CD4-positive, CD25-positive, alpha-beta regulatory T cell (primary cell): ENCODE data around the gene USP32. TPM values are rescaled to one million over a fixed set of nuclear protein-coding genes. Genes with fewer than 3 reads are reported as not detected.

Source experiments
- ATAC-seq, 2 donors: fragments of 150-1000 bp; cut with Tn5 transposase; one replicate each; pipeline ENCODE4 v1.10.0; 2021; ENCODE audit warnings: low read depth in 2 of 2, moderate number of reproducible peaks in 2 of 2, moderate library complexity in 1 of 2
- DNase-seq, 3 donors: peaks; one replicate each; pipeline versions ENCODE4 v3.0.0 to v3.0.0-alpha.2; 2012 to 2022; ENCODE audit warnings: mixed read lengths in 1 of 3
- H3K27ac ChIP-seq: one replicate; pipeline ENCODE4 v1.7.0; 2013; ENCODE audit warnings: mild to moderate bottlenecking, low read length; ENCODE audit not compliant: insufficient read depth, poor library complexity, severe bottlenecking
- H3K27me3 ChIP-seq: one replicate; pipeline ENCODE4 v1.7.0; 2013; ENCODE audit warnings: low read length; ENCODE audit not compliant: control insufficient read depth, insufficient read depth
- H3K36me3 ChIP-seq: one replicate; pipeline ENCODE4 v1.7.0; 2013; ENCODE audit warnings: mild to moderate bottlenecking, low read length, moderate library complexity; ENCODE audit not compliant: control insufficient read depth, insufficient read depth
- H3K4me1 ChIP-seq: 2 replicates; pipeline ENCODE4 v1.7.0; 2013; ENCODE audit warnings: mild to moderate bottlenecking, low read length; ENCODE audit not compliant: insufficient read depth, control insufficient read depth, poor library complexity, severe bottlenecking
- H3K4me3 ChIP-seq: one replicate; pipeline ENCODE4 v1.7.0; 2013; ENCODE audit warnings: low read depth, mild to moderate bottlenecking, low read length, moderate library complexity
- H3K9me3 ChIP-seq, 2 experiments: 1 replicate in 1 of 2; 2 replicates in 1 of 2; pipeline ENCODE4 v1.7.0; 2013; ENCODE audit warnings: low read length in 2 of 2, mild to moderate bottlenecking in 1 of 2, moderate library complexity in 1 of 2; ENCODE audit not compliant: control insufficient read depth in 2 of 2
- H3K27ac Mint-ChIP-seq, 3 donors: one replicate each; pipeline ENCODE4 v1.8.0; 2020 to 2022; ENCODE audit warnings: mild to moderate bottlenecking in 3 of 3, mixed read lengths in 3 of 3, moderate library complexity in 2 of 3
- H3K27me3 Mint-ChIP-seq: one replicate; pipeline ENCODE4 v1.8.0; 2022; ENCODE audit warnings: mild to moderate bottlenecking, mixed read lengths
- H3K36me3 Mint-ChIP-seq: one replicate; pipeline ENCODE4 v1.8.0; 2020; ENCODE audit warnings: mixed read lengths
- H3K4me1 Mint-ChIP-seq, 4 donors: one replicate each; pipeline ENCODE4 v1.8.0; 2020 to 2022; ENCODE audit warnings: mixed read lengths in 4 of 4, mild to moderate bottlenecking in 1 of 4
- H3K4me3 Mint-ChIP-seq, 4 donors: one replicate each; pipeline ENCODE4 v1.8.0; 2020 to 2022; ENCODE audit warnings: mild to moderate bottlenecking in 4 of 4, mixed read lengths in 4 of 4, moderate library complexity in 3 of 4
- H3K9me3 Mint-ChIP-seq, 7 donors: one replicate each; pipeline ENCODE4 v1.8.0; 2020 to 2022; ENCODE audit warnings: mixed read lengths in 7 of 7, mild to moderate bottlenecking in 3 of 7, moderate library complexity in 2 of 7
- polyA plus RNA-seq, 4 donors: library from polyadenylated mRNA; unstranded; fragments of 300-500 nt; fragmentation: Illumina TruSeq; gene quantifications; one replicate each; pipeline ENCODE4 v1.2.3, GENCODE V29; 2021
- total RNA-seq: library from RNA; stranded (reverse); gene quantifications from one replicate; pipeline ENCODE4 v1.2.3, GENCODE V29; 2022

USP32 gene
- total and polyA plus RNA-seq, 5 donors from 2014 or later = 6.1 to 47.0 (median 7.5) TPM

- H3K4me3 ChIP-seq = no peak overlapping the region
- DNase-seq (peak in 1 of 3 donors; percentile 67), ATAC-seq (peak; percentile 51 to 67)
- peaks cover 5 to 33% (median 16%) of the 10 kb centered on the region in 4 donors for H3K4me1 Mint-ChIP-seq
- no peaks in the 10 kb centered on the region for H3K36me3 Mint-ChIP-seq
- peak overlapping the region in 2 of 3 donors; percentile 60 to 79 for H3K27ac Mint-ChIP-seq
- H3K27me3 ChIP-seq = no peaks in the 10 kb centered on the region
- peaks cover 14% of the 10 kb centered on the region for H3K4me1 ChIP-seq
- H3K9me3 Mint-ChIP-seq = peaks cover 0 to 4% (median 0%) of the 10 kb centered on the region in 7 donors
- H3K4me3 Mint-ChIP-seq = peak overlapping the region; percentile 5 to 78 (median 32)
- H3K27me3 Mint-ChIP-seq = peaks cover 6% of the 10 kb centered on the region
- H3K36me3 ChIP-seq = no peaks in the 10 kb centered on the region
- H3K27ac ChIP-seq = no peak overlapping the region
- no peaks in the 10 kb centered on the region for H3K9me3 ChIP-seq
These were observed 6.5 kb upstream of the USP32 start for GRCh38 chr17:60398227-60398959.

DNA sequence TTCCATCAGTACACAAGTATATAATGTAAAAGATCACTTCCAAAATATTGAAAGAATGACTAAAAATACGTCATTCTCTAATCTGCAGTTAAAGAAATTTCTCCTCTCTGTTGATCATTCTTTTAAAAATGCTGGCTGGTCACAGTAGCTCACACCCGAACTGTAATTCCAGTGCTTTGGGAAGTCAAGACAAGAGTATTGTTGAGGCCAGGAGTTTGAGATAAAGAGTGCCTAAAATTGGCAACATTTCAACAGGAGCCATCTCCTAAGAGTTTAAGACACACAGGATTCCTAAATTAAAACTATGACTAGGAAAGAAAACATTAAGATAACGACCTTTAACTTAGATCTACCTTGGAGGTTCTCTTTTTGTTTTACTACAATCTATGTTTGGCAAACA, 4.5 kb upstream of the USP32 start:
- no peak overlapping the region for H3K27ac Mint-ChIP-seq
- no peak for ATAC-seq
- no peaks in the 10 kb centered on the region for H3K36me3 ChIP-seq
- H3K9me3 Mint-ChIP-seq = peaks cover 0 to 4% (median 0%) of the 10 kb centered on the region in 7 donors
- peaks cover 11% of the 10 kb centered on the region for H3K27me3 Mint-ChIP-seq
- H3K4me1 Mint-ChIP-seq = peaks cover 5 to 43% (median 27%) of the 10 kb centered on the region in 4 donors
- H3K27ac ChIP-seq = no peak overlapping the region
- DNase-seq = no peak
- H3K36me3 Mint-ChIP-seq = no peaks in the 10 kb centered on the region
- no peaks in the 10 kb centered on the region for H3K9me3 ChIP-seq
- peaks cover 25% of the 10 kb centered on the region for H3K4me1 ChIP-seq
- no peaks in the 10 kb centered on the region for H3K27me3 ChIP-seq
- no peak overlapping the region for H3K4me3 ChIP-seq
- peak overlapping the region in 1 of 4 donors; percentile 8 for H3K4me3 Mint-ChIP-seq

GRCh38 chr17:60395508-60396065, 3.7 kb upstream of the USP32 start:
- Histone ChIP-seq H3K27me3 (no peaks in the 10 kb centered on the region), H3K36me3 (no peaks in the 10 kb centered on the region), H3K9me3 (no peaks in the 10 kb centered on the region), H3K27ac (no peak overlapping the region), H3K4me1 (peaks cover 34% of the 10 kb centered on the region), H3K4me3 (no peak overlapping the region)
- peaks cover 8% of the 10 kb centered on the region for H3K27me3 Mint-ChIP-seq
- peaks cover 0 to 4% (median 0%) of the 10 kb centered on the region in 7 donors for H3K9me3 Mint-ChIP-seq
- peak overlapping the region in 1 of 4 donors; percentile 0 for H3K4me3 Mint-ChIP-seq
- H3K4me1 Mint-ChIP-seq = peaks cover 8 to 49% (median 35%) of the 10 kb centered on the region in 4 donors
- H3K36me3 Mint-ChIP-seq = no peaks in the 10 kb centered on the region
- DNase-seq (peak in 1 of 3 donors; percentile 42), ATAC-seq (no peak)
- H3K27ac Mint-ChIP-seq = no peak overlapping the region

GRCh38 chr17:60393840-60394723, 2.1 kb upstream of the USP32 start:
- H3K4me1 ChIP-seq = peaks cover 41% of the 10 kb centered on the region
- DNase-seq (no peak), ATAC-seq (no peak)
- H3K9me3 ChIP-seq = no peaks in the 10 kb centered on the region
- H3K27me3 ChIP-seq = no peaks in the 10 kb centered on the region
- H3K4me3 Mint-ChIP-seq = peak overlapping the region in 3 of 4 donors; percentile 23 to 93 (median 38)
- no peak overlapping the region for H3K27ac ChIP-seq
- H3K9me3 Mint-ChIP-seq = no peaks in the 10 kb centered on the region
- H3K4me1 Mint-ChIP-seq = peaks cover 10 to 60% (median 45%) of the 10 kb centered on the region in 4 donors
- H3K36me3 Mint-ChIP-seq = no peaks in the 10 kb centered on the region
- no peak overlapping the region for H3K4me3 ChIP-seq
- peaks cover 5% of the 10 kb centered on the region for H3K27me3 Mint-ChIP-seq
- peak overlapping the region; percentile 9 to 98 (median 75) for H3K27ac Mint-ChIP-seq
- no peaks in the 10 kb centered on the region for H3K36me3 ChIP-seq

DNA sequence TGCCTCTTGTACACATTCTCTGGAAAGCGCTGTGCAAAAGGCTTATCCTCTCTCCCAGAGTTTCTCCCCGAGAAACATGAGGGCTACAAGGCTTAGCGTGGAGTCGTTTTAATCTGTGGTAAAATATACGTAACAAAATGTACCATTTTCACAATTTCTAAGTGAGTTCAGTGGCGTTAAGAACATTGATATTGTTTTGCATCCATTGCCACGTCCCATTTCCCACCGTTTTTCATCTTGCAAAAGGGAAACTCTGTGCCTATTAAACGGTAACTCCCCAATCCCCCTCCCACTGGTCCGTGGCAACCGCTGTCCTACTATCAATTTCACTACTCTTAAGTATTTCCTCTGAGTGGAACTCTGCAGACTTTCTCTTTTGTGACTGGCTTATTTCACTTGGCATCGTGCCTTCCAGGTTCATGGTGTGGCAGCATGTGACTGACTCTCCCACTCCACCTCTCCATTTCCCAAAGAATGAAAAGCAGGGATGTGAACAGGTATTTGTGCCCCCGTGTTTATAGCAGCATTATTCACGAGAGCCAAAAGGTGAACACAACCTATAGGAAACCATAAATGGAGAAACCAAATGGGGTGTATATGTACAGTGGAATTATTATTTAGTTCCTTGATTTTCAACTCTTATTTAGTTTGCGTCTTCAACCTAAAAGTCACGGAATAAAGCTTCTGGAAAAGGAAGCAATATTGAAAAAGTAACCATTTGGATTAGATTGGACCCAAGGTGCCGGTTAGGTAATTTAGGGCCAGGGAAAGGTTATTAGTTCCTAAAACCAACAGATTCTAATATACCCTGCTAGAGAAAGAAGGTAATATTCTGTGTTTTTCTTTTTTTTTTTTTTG, 1.1 kb upstream of the USP32 start:
- no peaks in the 10 kb centered on the region for H3K9me3 ChIP-seq
- peak in 2 of 3 donors; percentile 4 to 63 for DNase-seq

DNA sequence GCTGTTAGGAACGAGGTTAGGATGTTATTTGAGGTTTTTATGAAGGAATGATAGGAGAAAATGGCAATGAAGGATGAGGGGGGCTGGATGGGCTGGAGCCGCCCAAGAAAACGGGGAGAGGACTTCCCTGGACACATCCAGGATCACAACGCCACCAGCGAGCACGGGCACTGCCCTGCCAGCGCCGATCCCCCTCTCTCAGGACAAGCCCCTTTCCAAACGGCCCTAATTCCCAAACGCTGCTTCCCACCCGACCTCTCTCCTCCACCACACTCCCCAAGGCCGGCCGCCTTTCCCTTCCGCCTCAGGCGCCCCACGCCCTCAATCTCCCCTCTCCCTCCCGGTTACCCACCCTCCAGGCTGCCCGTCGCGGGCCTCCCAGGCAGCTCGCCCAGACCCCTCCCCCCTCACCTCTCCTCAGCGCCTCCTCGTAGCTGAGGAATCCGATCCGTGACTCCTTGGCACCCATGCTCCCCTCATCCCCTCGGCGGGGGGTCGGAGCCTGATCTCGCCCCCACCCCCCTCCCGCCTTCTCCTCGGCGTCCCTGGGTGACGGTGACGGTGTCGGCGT, 377 bp downstream of the USP32 start:
- DNase-seq (no peak), ATAC-seq (peak; percentile 7 to 8)
- Mint-ChIP-seq H3K27me3 (peaks cover 5% of the 10 kb centered on the region), H3K4me1 (peaks cover 28 to 64% (median 49%) of the 10 kb centered on the region in 4 donors), H3K27ac (peak overlapping the region; percentile 85 to 98 (median 95)), H3K9me3 (no peaks in the 10 kb centered on the region), H3K36me3 (no peaks in the 10 kb centered on the region), H3K4me3 (peak overlapping the region; percentile 93 to 98 (median 96))
- peak overlapping the region; percentile 93 for H3K27ac ChIP-seq
- no peaks in the 10 kb centered on the region for H3K9me3 ChIP-seq
- H3K27me3 ChIP-seq = no peaks in the 10 kb centered on the region
- H3K4me1 ChIP-seq = peaks cover 27% of the 10 kb centered on the region
- peak overlapping the region; percentile 87 for H3K4me3 ChIP-seq
- H3K36me3 ChIP-seq = no peaks in the 10 kb centered on the region

More for the DNA sequence above, 1.1 kb upstream of the USP32 start:
- Mint-ChIP-seq H3K27ac (peak overlapping the region; percentile 96 to 98 (median 98)), H3K4me3 (peak overlapping the region; percentile 93 to 98 (median 96)), H3K9me3 (no peaks in the 10 kb centered on the region), H3K27me3 (peaks cover 5% of the 10 kb centered on the region), H3K36me3 (no peaks in the 10 kb centered on the region), H3K4me1 (peaks cover 20 to 62% (median 49%) of the 10 kb centered on the region in 4 donors)
- Histone ChIP-seq H3K4me1 (peaks cover 33% of the 10 kb centered on the region), H3K27me3 (no peaks in the 10 kb centered on the region), H3K36me3 (no peaks in the 10 kb centered on the region), H3K4me3 (peak overlapping the region; percentile 91), H3K27ac (peak overlapping the region; percentile 93)
- no peak for ATAC-seq
